Testis (tissue), 3 donors: ENCODE data around the gene VAV2. TPM values are rescaled to one million over a fixed set of nuclear protein-coding genes. Genes with fewer than 3 reads are reported as not detected.

Experiments
- DNase-seq: peaks from one replicate; pipeline ENCODE4 v3.0.0-alpha.2; 2019
- H3K27ac ChIP-seq, 2 donors: fragments of 200-600 bp; sonication (generic); one replicate each; pipeline ENCODE4 v1.5.1; 2019
- H3K27me3 ChIP-seq: fragments of 200-600 bp; sonication (generic); one replicate; pipeline ENCODE4 v1.5.1; 2019
- H3K36me3 ChIP-seq: fragments of 200-600 bp; sonication (generic); one replicate; pipeline ENCODE4 v1.5.1; 2017; ENCODE audit warnings: low read depth; ENCODE audit errors: missing control alignments
- H3K4me1 ChIP-seq: fragments of 200-600 bp; sonication (generic); one replicate; pipeline ENCODE4 v1.5.1; 2019
- H3K4me3 ChIP-seq, 2 donors: fragments of 200-600 bp; sonication (generic); one replicate each; pipeline ENCODE4 v1.5.1; 2017 to 2019
- H3K9me3 ChIP-seq: fragments of 200-600 bp; sonication (generic); one replicate; pipeline ENCODE4 v1.5.1; 2017
- CTCF ChIP-seq, 3 experiments: fragments of 450-650 bp in 2 of 3; fragments of 200-600 bp in 1 of 3; sonication (generic) in 1 of 3; IDR thresholded peaks; one replicate each; pipeline ENCODE4 v1.5.1; 2016 to 2019; ENCODE audit warnings: antibody characterized with exemption in 3 of 3, mild to moderate bottlenecking in 2 of 3, moderate library complexity in 1 of 3
- POLR2A ChIP-seq: fragments of 450-650 bp; IDR thresholded peaks from one replicate; pipeline ENCODE4 v1.6.1; 2017; ENCODE audit warnings: antibody characterized with exemption, mild to moderate bottlenecking, moderate library complexity
- WGBS, 2 donors: methylation state at CpG; one replicate each; pipeline ENCODE4 v1.1.5; 2018; 5-methylcytosine and 5-hydroxymethylcytosine counted together
- intact Hi-C: fragments of 100-400 bp; cut with DNase I; formaldehyde crosslinking; loops from one replicate; pipeline ENCODE4 v1.15.1; 2023; ENCODE audit warnings: low total_unique reads
- polyA plus RNA-seq: library from polyadenylated mRNA; stranded (reverse); fragments of 350-450 nt; fragmentation: Illumina TruSeq; extraction: RNeasy Lipid Tissue Mini Kit (QIAGEN cat#74804); gene quantifications from one replicate; pipeline ENCODE4 v1.2.3, GENCODE V29; 2014; ENCODE audit warnings: low read depth, low replicate concordance; ENCODE audit not compliant: insufficient read depth
- total RNA-seq, 2 donors: library from RNA; depleted of rRNA; stranded (reverse); fragments of >200 nt; gene quantifications; one replicate each; pipeline ENCODE4 v1.2.3, GENCODE V29; 2016

Gene VAV2
- total and polyA plus RNA-seq, 3 donors from 2014 or later = 11.0 to 14.1 (median 12.2) TPM

DNA sequence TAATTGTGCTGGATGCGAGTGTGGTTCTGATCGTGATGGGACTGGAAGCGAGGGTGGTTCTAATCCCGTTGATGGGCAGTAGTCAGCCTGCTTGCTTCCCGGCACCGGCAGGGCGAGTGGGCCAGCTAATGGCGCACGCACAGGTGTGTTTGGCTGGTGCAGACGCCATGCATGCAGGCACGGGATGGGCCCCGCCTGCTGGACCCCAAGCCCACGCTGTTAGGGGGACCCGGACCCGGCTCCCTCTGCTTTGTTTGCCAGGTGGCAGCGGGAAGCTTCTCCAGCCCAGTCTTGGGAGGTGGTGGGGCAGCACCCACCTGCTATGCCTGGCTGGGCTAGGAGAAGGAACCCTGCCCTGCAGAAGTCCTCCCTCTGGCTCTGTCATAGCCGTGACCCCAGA lies 70.3 kb downstream of the VAV2 start:
- Histone ChIP-seq H3K27ac (no peak overlapping the region), H3K9me3 (no peaks in the 10 kb centered on the region), H3K27me3 (no peaks in the 10 kb centered on the region), H3K4me1 (no peaks in the 10 kb centered on the region), H3K4me3 (no peak overlapping the region), H3K36me3 (no peaks in the 10 kb centered on the region)
- TF ChIP-seq POLR2A (no peak), CTCF (IDR thresholded peaks at IDR 0.05) (no peak)
- DNase-seq = no peak
- WGBS, 2 donors = 90 to 94% methylated on average over 7 to 17 of the region's 17 CpGs
- intact Hi-C loops = no loop called here

GRCh38 chr9:133920471-133920870 lies 71.7 kb downstream of the VAV2 start:
- no peak overlapping the region for H3K4me3 ChIP-seq
- H3K9me3 ChIP-seq = no peaks in the 10 kb centered on the region
- DNase-seq = no peak
- no peaks in the 10 kb centered on the region for H3K36me3 ChIP-seq
- TF ChIP-seq CTCF (IDR thresholded peaks at IDR 0.05) (no peak), POLR2A (no peak)
- no peak overlapping the region for H3K27ac ChIP-seq
- no peaks in the 10 kb centered on the region for H3K4me1 ChIP-seq
- H3K27me3 ChIP-seq = no peaks in the 10 kb centered on the region
- intact Hi-C loops = no loop called here
- 96 to 97% methylated on average over 6 to 7 of the region's 12 CpGs for WGBS, 2 donors

DNA sequence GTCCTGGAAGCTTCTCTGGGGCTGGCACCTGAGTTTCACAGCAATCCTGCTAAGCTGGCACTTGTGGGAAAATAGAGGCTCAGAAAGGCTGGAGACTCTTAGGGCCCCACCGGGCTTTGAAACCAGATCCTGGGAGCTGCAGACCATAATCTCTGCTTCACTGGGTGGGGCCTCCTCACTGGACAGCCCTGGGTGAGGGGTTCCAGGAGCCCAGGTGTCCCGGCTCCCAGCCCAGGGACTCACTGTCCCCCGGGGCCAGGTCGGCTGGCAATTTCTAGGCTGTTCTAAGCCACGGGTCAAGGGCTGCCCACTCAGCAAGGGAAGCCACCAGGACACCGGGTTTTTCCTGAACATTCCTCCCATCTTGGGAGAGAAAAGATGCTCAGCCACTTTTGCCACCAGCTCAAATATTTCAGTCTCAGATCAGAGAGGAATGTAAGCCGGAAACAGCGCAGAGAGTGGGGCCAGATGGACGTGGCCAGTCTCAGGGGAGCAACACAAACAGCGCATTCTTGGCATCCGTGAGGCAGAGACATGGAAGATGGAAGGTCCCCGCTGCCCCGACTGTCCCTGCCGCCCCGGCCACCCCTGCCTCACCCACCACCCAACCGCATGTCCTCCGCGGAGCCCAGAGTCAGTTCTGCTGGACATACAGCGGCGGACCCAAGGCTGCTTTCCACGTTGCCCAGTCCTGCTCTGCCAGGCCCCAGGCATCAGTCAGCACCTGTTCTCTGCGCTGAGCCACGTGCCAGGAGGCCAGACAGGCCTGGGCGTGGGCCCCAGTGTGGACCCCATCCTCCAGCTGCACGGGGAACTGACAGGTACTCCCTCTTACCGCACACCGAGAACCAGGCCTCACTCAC lies 72.6 kb downstream of the VAV2 start:
- no peaks in the 10 kb centered on the region for H3K4me1 ChIP-seq
- 77 to 81% methylated on average over 18 to 27 of the region's 27 CpGs for WGBS, 2 donors
- TF ChIP-seq CTCF (IDR thresholded peaks at IDR 0.05) (no peak), POLR2A (no peak)
- no peaks in the 10 kb centered on the region for H3K36me3 ChIP-seq
- intact Hi-C loops = no loop called here
- no peak overlapping the region for H3K27ac ChIP-seq
- no peaks in the 10 kb centered on the region for H3K27me3 ChIP-seq
- no peak overlapping the region for H3K4me3 ChIP-seq
- DNase-seq = no peak
- H3K9me3 ChIP-seq = no peaks in the 10 kb centered on the region

DNA sequence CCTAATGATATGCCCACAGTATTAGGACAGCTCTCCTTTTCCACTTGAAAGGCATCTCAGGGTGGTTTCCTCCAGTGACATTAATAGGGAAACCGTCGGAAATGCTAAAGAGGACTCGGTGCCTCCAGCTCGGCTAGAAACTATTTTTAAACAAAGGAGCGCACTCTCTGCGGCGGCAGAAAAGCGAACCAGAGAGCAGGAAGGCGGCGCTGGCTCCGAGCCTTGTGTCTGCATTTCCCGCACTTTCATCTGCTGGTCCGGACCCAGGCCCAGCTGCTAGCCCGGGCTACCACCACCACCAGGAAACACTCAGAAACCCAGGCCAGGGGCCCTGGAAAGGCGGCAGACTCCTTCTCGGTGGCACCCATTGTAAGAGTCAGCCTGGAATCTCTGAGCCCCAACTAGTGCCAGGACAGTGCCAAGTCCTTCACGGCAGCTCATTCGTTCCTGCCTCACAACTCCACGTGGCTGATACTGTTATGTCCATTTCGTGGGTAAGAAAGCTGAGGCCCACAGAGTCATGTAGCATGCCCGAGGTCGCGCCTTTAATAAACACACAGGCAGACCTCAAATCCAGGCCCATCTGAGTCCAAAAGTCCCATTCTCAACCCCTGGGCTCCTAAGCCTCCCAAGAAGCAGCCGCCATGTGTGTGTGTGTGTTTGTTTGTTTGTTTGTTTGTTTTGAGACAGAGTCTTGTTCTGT lies 73.9 kb downstream of the VAV2 start:
- no peak for DNase-seq
- no peaks in the 10 kb centered on the region for H3K4me1 ChIP-seq
- intact Hi-C loops = no loop called here
- no peak overlapping the region for H3K27ac ChIP-seq
- H3K27me3 ChIP-seq = no peaks in the 10 kb centered on the region
- TF ChIP-seq CTCF (IDR thresholded peaks at IDR 0.05) (no peak), POLR2A (no peak)
- H3K4me3 ChIP-seq = no peak overlapping the region
- no peaks in the 10 kb centered on the region for H3K36me3 ChIP-seq
- no peaks in the 10 kb centered on the region for H3K9me3 ChIP-seq
- 88 to 89% methylated on average over 24 of the region's 24 CpGs for WGBS, 2 donors
